Activated CD4-positive, alpha-beta T cell treated with anti-CD3 and anti-CD28 coated beads, Interleukin-2, amount 10 ng/mL, durations not matched to agents 7 days and 5 days (primary cell): Measurements from ENCODE around the gene RANBP9. TPM values are rescaled to one million over a fixed set of nuclear protein-coding genes. Genes with fewer than 3 reads are reported as not detected.
A peak's percentile ranks its signal among the peaks of the same experiment; 100 is the strongest.

Experiments
- CTCF ChIA-PET: fragments of 350-600 bp; sonication (Branson Sonifier 250); formaldehyde crosslinking; loops from one replicate; lab custom pipeline; 2021; ENCODE audit warnings: antibody characterized with exemption; lab: Charles Lee
- POLR2A ChIA-PET: fragments of 350-600 bp; sonication (Branson Sonifier 250); formaldehyde crosslinking; loops from one replicate; lab custom pipeline; 2021; ENCODE audit warnings: antibody characterized with exemption; lab: Charles Lee
- DNase-seq: peaks from one replicate; pipeline ENCODE4 v3.0.0-alpha.2; 2020
- H3K27ac Mint-ChIP-seq: one replicate; pipeline ENCODE4 v1.8.0; 2021; ENCODE audit warnings: mild to moderate bottlenecking, moderate library complexity, mixed read lengths
- H3K27me3 Mint-ChIP-seq: one replicate; pipeline ENCODE4 v1.8.0; 2021; ENCODE audit warnings: mixed read lengths
- H3K36me3 Mint-ChIP-seq: one replicate; pipeline ENCODE4 v1.8.0; 2021; ENCODE audit warnings: low read depth, mixed read lengths
- H3K4me1 Mint-ChIP-seq: one replicate; pipeline ENCODE4 v1.8.0; 2021; ENCODE audit warnings: mixed read lengths
- H3K4me3 Mint-ChIP-seq: one replicate; pipeline ENCODE4 v1.8.0; 2021; ENCODE audit warnings: mild to moderate bottlenecking, moderate library complexity, mixed read lengths
- H3K9me3 Mint-ChIP-seq: one replicate; pipeline ENCODE4 v1.8.0; 2021; ENCODE audit warnings: mixed read lengths
- total RNA-seq, 2 experiments: library from RNA; stranded (reverse); gene quantifications; one replicate each; pipeline ENCODE4 v1.2.3, GENCODE V29; 2021

RANBP9 gene
- total RNA-seq: 10 to 100 TPM; 51.1 to 56.1 TPM

DNA sequence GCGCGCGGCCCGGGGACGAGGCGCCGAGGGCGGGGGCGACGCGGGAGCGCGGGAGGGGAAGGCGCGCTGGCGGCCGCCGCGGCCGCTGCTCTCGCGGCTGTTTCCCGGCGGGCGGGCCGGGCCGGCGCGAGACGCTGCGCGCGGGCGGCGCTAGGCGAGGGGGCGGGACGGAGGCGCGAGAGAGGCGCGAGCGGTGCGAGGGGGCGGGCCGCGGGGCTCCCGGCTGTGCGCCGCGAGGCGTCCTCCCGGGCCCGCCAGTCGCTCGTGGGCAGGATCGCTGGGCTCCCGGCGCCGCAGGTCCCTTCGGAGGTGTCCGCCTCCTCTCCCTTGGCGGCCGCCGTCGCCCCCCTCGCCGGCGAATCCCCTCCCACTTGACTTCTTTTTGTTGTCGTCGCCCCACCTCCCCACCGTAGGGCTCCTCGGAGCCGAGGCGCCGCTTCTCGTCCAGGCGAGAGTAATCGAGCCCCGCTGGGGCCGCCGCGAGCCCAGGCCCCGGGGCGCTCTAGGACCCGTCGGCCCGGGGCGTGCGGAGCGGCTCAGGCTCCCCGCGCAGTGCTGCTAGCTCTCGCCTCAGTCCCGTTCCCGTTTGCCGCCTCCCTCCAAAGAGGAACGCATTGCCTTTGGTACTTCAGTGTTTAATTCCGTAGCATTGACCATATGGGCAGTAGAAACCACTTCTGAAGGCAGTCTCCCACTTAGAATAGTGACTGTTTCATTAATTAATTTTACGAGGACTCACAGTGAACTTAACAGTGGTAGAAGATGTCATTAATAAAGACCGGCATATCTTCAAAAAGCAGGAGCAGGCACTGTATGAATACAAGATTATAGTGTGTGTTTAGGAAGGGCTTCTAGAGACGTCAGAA lies at the start of gene RANBP9:
RANBP9 (minus strand) TSS at position 103 of the 866 bp plus-strand sequence. CDS start 330 bp downstream, outside the sequence.
- CTCF ChIA-PET: interaction anchor here (0.6 to 1.6 kb wide), 5 partner anchors 11 to 383 kb away, joined by 3 to 5 read pairs (median 3); partner anchors contain the start of gene NOL7
- Mint-ChIP-seq H3K4me1 (peaks cover 49% of the 10 kb centered on the region), H3K36me3 (peaks cover 20% of the 10 kb centered on the region), H3K27ac (peak within 1 kb of the TSS; percentile 98), H3K9me3 (peaks cover 8% of the 10 kb centered on the region), H3K4me3 (peak within 1 kb of the TSS; percentile 95), H3K27me3 (no peaks in the 10 kb centered on the region)
- POLR2A ChIA-PET: no interaction called here
- DNase-seq: peak; percentile 88

DNA sequence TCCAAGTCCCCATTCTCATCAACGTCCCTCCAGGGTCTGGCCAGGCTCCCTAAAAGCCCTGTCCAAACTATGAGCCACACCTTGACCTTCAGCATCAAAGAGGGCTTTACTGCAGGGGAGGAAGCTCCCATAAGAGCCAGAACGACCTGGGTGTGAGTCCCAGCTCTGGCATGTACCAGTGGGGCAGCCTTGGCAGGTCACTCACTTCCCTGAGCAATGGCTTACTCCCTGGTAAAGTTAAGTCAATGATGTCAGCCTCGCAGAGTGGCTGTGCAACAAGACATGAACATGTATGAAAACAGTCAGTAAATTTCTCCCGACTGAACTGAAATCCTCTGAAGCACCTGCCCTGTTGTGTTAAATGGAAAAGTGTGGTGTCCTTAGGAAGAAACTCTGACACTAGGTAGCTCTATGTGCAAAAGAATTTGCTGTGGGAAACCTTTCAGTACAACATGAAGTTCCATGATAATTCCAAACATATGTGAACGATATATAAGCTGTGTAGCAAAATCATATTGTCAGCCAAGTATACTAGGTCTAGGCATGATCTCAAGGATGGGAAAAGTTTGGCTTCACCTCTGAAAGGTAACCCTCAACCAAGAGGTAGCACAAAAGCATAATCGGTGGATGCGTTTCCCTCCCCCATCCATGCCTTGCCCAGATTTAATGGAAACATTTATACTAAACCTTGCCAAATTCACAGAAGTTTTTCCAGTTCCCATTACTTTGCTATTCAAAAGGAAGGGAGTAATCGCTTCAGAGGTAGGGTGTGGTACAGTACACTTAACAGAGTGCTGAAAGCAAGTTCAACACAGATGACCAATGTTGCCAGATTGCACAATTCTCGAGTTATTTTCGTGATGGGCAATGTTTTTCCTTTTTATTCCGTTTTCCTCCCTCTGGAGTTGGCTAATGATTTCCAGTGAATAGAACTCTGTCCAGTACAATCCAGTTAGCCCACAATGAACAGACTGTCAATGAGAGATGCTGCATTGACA lies 49.0 kb upstream of the RANBP9 start:
- Mint-ChIP-seq H3K9me3 (peaks cover 5% of the 10 kb centered on the region), H3K27ac (no peak overlapping the region), H3K36me3 (peaks cover 4% of the 10 kb centered on the region), H3K4me3 (no peak overlapping the region), H3K4me1 (peaks cover 30% of the 10 kb centered on the region), H3K27me3 (no peaks in the 10 kb centered on the region)
- no peak for DNase-seq
- POLR2A ChIA-PET: no interaction called here
- CTCF ChIA-PET: interaction anchor here (0.9 to 1.7 kb wide), 6 partner anchors 8 to 36 kb away, joined by 3 to 6 read pairs (median 3); no protein-coding TSS in a partner anchor

GRCh38 chr6:13759025-13759424 lies 47.4 kb upstream of the RANBP9 start:
- POLR2A ChIA-PET: no interaction called here
- H3K9me3 Mint-ChIP-seq: peaks cover 5% of the 10 kb centered on the region

DNA sequence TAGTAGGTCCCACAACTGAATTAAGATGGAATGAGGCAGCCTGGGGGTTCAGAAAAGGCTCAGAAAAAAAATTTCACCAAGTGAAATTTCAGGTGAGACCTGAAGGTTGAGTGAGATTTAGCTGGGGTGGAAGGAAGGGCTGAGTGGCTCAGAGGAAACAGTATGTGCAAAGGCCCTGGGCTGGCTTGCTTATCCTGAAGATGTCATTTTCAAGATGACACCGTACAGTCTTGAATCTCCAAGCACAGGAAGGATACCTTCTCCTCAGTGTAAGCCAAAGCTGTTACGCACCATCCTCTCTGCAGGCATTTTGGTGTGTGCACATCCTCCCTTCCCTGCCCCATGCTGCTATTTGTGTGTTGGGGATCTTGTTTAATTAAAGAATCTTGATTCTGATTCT lies 43.0 kb upstream of the RANBP9 start:
- H3K4me3 Mint-ChIP-seq: no peak overlapping the region
- H3K27me3 Mint-ChIP-seq: no peaks in the 10 kb centered on the region
- H3K36me3 Mint-ChIP-seq: no peaks in the 10 kb centered on the region
- CTCF ChIA-PET: no interaction called here
- peaks cover 1% of the 10 kb centered on the region for H3K4me1 Mint-ChIP-seq
- no peaks in the 10 kb centered on the region for H3K9me3 Mint-ChIP-seq
- DNase-seq: no peak
- no peak overlapping the region for H3K27ac Mint-ChIP-seq
- POLR2A ChIA-PET: no interaction called here

More at GRCh38 chr6:13759025-13759424, 47.4 kb upstream of the RANBP9 start:
- Mint-ChIP-seq H3K27ac (no peak overlapping the region), H3K27me3 (no peaks in the 10 kb centered on the region), H3K4me1 (peaks cover 27% of the 10 kb centered on the region), H3K36me3 (peaks cover 4% of the 10 kb centered on the region), H3K4me3 (no peak overlapping the region)
- DNase-seq: no peak
- CTCF ChIA-PET: interaction anchor here (1.0 to 1.4 kb wide), 3 partner anchors 11 to 36 kb away, joined by 3 to 5 read pairs (median 4); no protein-coding TSS in a partner anchor

DNA sequence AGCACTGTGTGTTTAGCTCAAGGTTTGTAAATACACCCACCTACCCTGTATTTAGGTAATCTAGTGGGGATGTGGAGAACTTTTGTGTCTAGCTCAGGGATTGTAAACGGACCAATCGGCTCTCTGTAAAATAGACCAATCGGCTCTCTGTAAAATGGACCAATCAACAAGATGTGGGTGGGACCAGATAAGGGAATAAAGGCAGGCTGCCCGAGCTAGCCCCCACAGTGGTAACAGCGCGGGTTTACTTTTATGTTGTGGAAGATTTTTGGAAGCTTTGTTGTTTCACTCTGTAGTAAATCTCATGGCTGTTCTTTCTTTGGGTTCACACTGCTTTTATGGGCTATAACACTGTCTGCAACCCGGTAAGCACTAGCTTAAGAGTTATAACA lies 32.1 kb upstream of the RANBP9 start:
- H3K36me3 Mint-ChIP-seq: peaks cover 2% of the 10 kb centered on the region
- POLR2A ChIA-PET: no interaction called here

DNA sequence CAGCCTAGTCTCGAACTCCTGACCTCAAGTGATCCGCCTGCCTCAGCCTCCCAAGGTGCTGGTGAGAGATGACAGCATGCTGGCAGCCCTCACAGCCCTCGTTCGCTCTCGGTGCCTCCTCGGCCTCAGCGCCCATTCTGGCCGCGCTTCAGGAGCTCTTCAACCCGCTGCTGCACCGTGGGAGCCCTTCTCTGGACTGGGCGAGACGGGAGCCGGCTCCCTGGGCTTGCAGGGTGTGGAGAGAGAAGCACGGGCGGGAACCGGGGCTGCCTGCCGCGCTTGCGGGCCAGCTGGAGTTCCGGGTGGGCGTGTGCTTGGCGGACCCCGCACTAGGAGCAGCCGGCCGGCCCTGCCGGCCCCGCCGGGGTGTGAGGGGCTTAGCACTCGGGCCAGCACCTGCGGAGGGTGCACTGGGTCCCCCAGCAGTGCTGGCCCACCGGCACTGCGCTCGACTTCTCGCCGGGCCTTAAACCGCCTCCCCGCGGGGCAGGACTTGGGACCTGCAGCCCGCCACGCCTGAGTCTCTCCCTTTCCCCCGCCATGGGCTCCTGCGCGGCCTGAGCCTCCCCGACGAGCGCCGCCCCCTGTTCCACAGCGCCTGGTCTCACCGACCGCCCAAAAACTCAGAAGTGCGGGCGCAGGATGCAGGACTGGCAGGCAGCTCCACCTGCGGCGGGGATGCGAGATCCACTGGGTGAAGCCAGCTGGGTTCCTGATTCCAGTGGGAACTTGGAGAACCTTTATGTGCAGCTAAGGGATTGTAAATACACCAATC lies 31.5 kb upstream of the RANBP9 start:
- no peak overlapping the region for H3K27ac Mint-ChIP-seq
- peaks cover 2% of the 10 kb centered on the region for H3K36me3 Mint-ChIP-seq
- H3K27me3 Mint-ChIP-seq: no peaks in the 10 kb centered on the region
- H3K9me3 Mint-ChIP-seq: peaks cover 7% of the 10 kb centered on the region
- H3K4me1 Mint-ChIP-seq: peaks cover 7% of the 10 kb centered on the region
- ChIA-PET POLR2A (no interaction called here), CTCF (interaction anchor here (0.8 to 1.2 kb wide), 2 partner anchors 15 to 17 kb away, joined by 3 read pairs; no protein-coding TSS in a partner anchor)
- H3K4me3 Mint-ChIP-seq: no peak overlapping the region
- no peak for DNase-seq

More for the DNA sequence above, 32.1 kb upstream of the RANBP9 start:
- Mint-ChIP-seq H3K9me3 (peaks cover 7% of the 10 kb centered on the region), H3K27ac (no peak overlapping the region), H3K4me3 (no peak overlapping the region), H3K4me1 (peaks cover 10% of the 10 kb centered on the region), H3K27me3 (no peaks in the 10 kb centered on the region)
- no peak for DNase-seq
- CTCF ChIA-PET: interaction anchor here (0.8 to 1.2 kb wide), 2 partner anchors 16 kb away, joined by 3 read pairs; no protein-coding TSS in a partner anchor

DNA sequence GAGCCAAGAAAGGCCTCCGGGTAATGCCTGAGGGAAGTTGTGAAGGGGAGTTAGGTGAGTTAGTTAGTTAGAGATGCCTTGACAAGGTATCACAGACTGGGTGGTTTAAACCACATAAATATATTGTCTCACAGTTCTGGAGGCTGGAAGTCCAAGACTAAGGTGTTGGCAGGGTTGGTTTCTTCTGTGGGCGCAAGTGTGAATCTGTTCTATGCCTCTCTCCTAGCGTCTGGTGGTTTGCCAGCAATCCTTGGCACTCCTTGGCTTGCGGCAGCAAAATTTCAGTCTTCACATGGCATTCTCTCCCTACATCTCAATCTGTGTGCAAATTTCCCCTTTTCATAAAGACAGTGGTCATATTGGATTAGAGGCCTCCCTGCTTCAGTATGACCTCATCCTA lies 29.7 kb upstream of the RANBP9 start:
- Mint-ChIP-seq H3K27me3 (no peaks in the 10 kb centered on the region), H3K4me3 (no peak overlapping the region), H3K9me3 (peaks cover 5% of the 10 kb centered on the region), H3K36me3 (no peaks in the 10 kb centered on the region), H3K27ac (no peak overlapping the region), H3K4me1 (no peaks in the 10 kb centered on the region)
- ChIA-PET CTCF (interaction anchor here (0.6 kb wide), 1 partner anchor 91 kb away, joined by 3 read pairs; no protein-coding TSS in a partner anchor), POLR2A (no interaction called here)
- no peak for DNase-seq

GRCh38 chr6:13735031-13735430 lies 23.4 kb upstream of the RANBP9 start:
- Mint-ChIP-seq H3K27me3 (peaks cover 16% of the 10 kb centered on the region), H3K4me3 (no peak overlapping the region), H3K4me1 (no peaks in the 10 kb centered on the region), H3K9me3 (no peaks in the 10 kb centered on the region), H3K36me3 (no peaks in the 10 kb centered on the region), H3K27ac (no peak overlapping the region)
- CTCF ChIA-PET: interaction anchor here (0.7 to 1.3 kb wide), 3 partner anchors 9 to 160 kb away, joined by 3 to 6 read pairs (median 3); no protein-coding TSS in a partner anchor
- POLR2A ChIA-PET: no interaction called here
- DNase-seq: no peak

DNA sequence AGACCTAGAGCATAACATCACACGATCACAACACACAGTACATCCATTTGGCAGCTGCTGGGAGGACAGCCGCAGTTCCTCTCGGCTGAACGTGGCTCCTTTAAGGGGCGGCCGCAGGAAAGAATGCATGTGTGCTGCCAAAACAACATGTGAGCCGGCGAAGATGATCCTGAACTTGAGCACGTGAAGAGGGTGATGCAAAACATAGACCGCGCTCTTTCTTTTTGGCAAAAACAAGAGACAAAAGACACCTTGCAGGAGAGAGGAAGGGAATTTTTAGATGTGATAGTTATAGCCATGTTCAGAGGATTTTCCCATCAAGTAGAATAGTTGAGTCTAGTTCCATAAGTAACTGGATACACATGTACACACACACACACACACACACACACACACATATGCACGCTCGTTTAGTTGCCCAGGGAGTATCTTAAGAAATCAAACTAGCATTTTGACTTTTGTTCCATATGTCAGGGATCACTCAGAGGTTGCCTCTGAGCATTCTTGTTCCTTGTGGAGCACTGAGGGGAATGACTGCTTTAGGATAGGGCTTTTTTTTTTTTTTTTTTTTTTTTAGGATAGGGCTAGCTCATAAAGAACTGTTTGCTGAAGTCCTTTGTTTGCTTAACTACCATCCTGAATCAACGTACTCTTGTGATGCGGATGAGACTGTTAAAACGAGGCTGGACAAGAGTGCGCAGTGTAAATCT lies 21.7 kb upstream of the RANBP9 start:
- H3K36me3 Mint-ChIP-seq: no peaks in the 10 kb centered on the region
- no peaks in the 10 kb centered on the region for H3K4me1 Mint-ChIP-seq
- POLR2A ChIA-PET: no interaction called here
- CTCF ChIA-PET: interaction anchor here (1.1 kb wide), 1 partner anchor 19 kb away, joined by 3 read pairs; no protein-coding TSS in a partner anchor
- H3K9me3 Mint-ChIP-seq: no peaks in the 10 kb centered on the region
- DNase-seq: no peak
- no peak overlapping the region for H3K27ac Mint-ChIP-seq
- peaks cover 16% of the 10 kb centered on the region for H3K27me3 Mint-ChIP-seq
- H3K4me3 Mint-ChIP-seq: no peak overlapping the region

- no peak for DNase-seq
- POLR2A ChIA-PET: no interaction called here
- Mint-ChIP-seq H3K27me3 (peaks cover 16% of the 10 kb centered on the region), H3K4me3 (no peak overlapping the region), H3K27ac (no peak overlapping the region), H3K9me3 (no peaks in the 10 kb centered on the region), H3K4me1 (peaks cover 3% of the 10 kb centered on the region), H3K36me3 (no peaks in the 10 kb centered on the region)
- CTCF ChIA-PET: no interaction called here
These were observed 19.1 kb upstream of the RANBP9 start for GRCh38 chr6:13730704-13731103.

DNA sequence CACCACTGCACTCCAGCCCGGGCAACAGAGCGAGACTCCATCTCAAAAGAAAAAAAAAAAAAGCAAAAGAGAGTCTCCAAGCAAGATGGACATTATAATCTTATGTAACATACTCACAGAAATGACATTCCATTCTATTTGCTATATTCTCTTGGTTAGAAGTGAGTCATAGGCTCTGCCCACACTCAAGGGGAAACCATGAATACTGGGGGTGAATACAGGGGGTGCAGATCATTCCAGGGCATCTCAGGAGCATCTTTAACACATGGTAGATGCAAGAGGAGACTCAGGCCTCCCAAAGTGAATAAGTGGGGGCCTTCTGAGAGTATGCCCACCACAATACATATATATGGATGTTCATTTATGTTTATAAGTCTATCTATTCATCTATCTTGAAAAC lies 18.3 kb upstream of the RANBP9 start:
- ChIA-PET POLR2A (no interaction called here), CTCF (no interaction called here)
- H3K27me3 Mint-ChIP-seq: peaks cover 16% of the 10 kb centered on the region
- no peak overlapping the region for H3K27ac Mint-ChIP-seq
- H3K9me3 Mint-ChIP-seq: no peaks in the 10 kb centered on the region
- no peak overlapping the region for H3K4me3 Mint-ChIP-seq
- DNase-seq: no peak
- no peaks in the 10 kb centered on the region for H3K36me3 Mint-ChIP-seq
- peaks cover 10% of the 10 kb centered on the region for H3K4me1 Mint-ChIP-seq
